ENCODE measurements around the gene CDKL5.
"Not testable (repeated sequence)": the region's sequence is repeated elsewhere in the genome, so short reads cannot be mapped to it uniquely, and the experiment has no call there.

Gene CDKL5

GRCh38 chrX:18573556-18573955 lies 148.1 kb downstream of the CDKL5 start:
- no peak for DNase-seq (ENCODE audit: low read depth in 2 of 3, low spot score in 1 of 3)

DNA sequence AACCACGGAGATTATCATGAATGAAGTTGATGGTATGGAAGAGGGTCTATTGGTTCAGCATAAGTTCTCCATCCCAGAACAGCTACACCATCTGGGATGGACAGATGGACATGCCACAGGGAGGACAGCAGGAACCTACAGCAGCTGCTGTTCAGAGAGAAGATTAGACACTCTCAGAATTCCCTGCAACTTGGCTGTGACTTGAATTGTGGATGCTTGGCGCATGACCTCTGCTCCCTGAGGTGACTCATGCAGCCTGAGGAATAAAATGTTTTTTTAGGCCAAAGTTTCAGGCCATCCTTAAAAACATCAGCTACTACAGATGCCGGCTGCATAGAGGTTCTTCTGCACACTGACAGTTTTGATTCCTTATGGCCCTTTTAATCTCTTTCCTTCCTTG lies 149.2 kb downstream of the CDKL5 start:
- no peak for DNase-seq (ENCODE audit: low read depth in 2 of 3, low spot score in 1 of 3)

GRCh38 chrX:18575744-18576143 lies 150.3 kb downstream of the CDKL5 start:
- no peak for DNase-seq (ENCODE audit: low read depth in 2 of 3, low spot score in 1 of 3)

DNA sequence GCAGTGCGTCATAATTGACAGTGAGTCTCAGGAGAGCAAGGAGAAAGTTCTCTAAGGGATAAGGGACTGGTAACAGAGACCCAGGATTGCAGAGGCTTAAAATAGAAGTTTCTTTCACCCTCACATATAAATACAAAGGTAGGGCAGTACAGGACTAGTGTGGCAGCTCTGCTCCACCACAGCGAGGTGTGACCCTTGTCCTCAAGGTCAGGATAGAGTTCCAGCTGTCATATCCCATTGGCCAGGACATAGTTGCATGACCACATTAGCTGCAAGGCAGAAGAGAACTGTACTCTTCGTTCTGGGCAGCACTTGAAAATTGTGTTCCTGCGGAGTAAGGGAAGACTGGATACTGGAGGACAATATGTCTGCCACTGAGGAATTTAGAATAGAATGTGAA lies 152.0 kb downstream of the CDKL5 start:
- no peak for DNase-seq (ENCODE audit: low read depth in 2 of 3, low spot score in 1 of 3)

- no peak for DNase-seq (ENCODE audit: low read depth in 2 of 3, low spot score in 1 of 3)
Observed at GRCh38 chrX:18578546-18578945, 153.1 kb downstream of the CDKL5 start.

DNA sequence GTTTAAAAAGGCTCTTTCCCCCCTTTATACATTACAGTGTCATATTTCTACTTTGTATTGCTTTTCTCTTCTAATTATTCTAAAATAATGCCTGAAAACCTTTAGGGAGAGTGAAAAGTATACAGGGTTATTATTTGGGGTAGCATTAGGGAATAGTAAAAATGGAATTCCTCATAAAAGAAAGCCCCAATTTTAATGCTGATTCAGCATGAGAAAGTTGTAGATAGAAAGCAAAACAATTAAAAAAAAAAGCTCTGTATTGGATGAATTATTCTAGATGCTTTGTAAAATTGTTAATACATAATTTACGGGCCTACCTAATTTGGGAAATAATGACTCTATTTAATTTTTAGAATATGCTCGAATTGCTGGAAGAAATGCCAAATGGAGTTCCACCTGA lies 154.1 kb downstream of the CDKL5 start:
- DNase-seq (ENCODE audit: low read depth in 2 of 3, low spot score in 1 of 3), result no peak

GRCh38 chrX:18582910-18583493 lies 157.6 kb downstream of the CDKL5 start:
- no peak for DNase-seq (ENCODE audit: low read depth in 2 of 3, low spot score in 1 of 3)

DNA sequence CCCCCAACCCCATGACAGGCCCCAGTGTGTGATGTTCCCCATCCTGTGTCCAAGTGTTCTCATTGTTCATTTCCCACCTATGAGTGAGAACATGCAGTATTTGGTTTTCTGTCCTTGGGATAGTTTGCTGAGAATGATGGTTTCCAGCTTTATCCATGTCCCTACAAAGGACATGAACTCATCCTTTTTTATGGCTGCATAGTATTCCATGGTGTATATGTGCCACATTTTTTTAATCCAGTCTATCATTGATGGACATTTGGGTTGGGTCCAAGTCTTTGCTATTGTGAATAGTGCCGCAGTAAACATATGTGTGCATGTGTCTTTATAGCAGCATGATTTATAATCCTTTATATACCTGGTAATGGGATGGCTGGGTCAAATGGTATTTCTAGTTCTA lies 163.9 kb downstream of the CDKL5 start:
- DNase-seq (ENCODE audit: low read depth in 2 of 3, low spot score in 1 of 3), result not testable (repeated sequence)

GRCh38 chrX:18591834-18592233 lies 166.4 kb downstream of the CDKL5 start:
- DNase-seq (ENCODE audit: low read depth in 2 of 3, low spot score in 1 of 3), result no peak

DNA sequence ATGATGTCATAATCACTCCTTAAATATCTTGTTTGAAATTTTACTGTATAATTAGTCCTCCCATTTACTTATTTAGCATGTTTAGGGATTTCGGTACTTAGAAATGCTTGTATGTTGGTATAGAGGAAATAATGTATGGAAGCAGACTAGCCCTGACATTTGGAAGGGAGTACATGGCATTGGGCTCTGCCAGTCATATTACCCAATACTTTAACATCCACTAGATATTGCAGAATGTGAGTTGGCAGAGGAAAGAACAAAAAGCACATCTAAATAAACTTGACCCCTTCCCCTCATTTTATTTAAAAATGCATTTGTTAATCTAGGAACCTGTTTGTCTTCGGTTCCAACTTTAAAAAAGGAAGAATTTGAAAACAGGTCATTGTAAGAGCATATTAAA lies 168.7 kb downstream of the CDKL5 start:
- no peak for DNase-seq (ENCODE audit: low read depth in 2 of 3, low spot score in 1 of 3)

- DNase-seq (ENCODE audit: low read depth in 2 of 3, low spot score in 1 of 3), result no peak
Observed at GRCh38 chrX:18596096-18596495, 170.7 kb downstream of the CDKL5 start.

- DNase-seq (ENCODE audit: low read depth in 2 of 3, low spot score in 1 of 3), result no peak
Observed at GRCh38 chrX:18598413-18598812, 173.0 kb downstream of the CDKL5 start.

DNA sequence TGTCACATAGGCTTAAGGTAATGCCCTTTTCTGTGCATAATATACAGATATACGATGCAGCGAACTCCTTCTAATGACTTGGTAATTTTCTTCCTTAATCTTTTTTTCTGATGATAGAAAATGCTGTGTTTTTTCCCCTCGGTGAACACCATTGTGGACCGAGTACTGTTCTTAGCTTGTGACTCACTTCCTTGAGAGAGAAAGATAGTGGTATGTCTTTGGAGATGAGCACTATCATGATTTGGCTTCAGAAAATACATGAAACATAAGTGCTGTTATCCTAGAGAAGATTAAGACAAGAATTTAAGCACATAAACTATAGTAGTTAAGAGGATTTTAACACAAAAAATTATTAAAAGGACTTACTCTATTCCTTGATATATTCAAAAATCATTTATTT lies 182.6 kb downstream of the CDKL5 start:
- no peak for DNase-seq (ENCODE audit: low read depth in 2 of 3, low spot score in 1 of 3)

DNA sequence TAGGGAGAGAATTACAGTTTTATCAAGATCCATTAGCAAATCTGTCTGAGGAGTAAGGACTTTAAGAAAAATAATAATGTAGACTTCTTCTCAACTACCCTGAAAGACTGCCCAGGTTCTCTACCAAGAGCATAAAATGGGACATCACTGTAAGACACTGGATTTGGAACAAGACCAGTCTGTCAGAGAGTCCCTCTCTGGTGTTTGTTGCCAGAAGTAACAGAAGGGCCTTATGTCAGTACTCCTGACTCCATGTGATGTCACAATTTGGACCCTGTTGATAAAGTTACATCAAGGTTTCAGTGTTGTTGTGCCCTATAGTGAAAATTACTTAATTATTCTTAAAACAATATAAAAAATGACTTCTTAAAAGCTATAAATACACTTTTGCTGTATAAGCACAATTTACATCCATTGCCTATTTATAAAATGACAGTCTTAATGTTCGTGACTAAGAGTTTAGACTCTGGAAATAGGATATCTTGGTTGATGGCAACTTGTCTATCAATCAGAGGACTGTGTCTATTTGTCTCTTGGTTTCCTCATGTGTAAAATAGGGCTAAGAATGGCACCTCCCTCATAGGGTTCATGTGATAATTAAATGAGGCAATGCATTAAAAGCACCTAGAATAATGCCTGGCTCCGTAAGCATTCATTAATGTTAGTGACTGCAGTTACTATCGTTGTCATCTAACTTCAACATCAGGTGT lies 188.7 kb downstream of the CDKL5 start:
- DNase-seq (ENCODE audit: low read depth in 2 of 3, low spot score in 1 of 3), result no peak

DNA sequence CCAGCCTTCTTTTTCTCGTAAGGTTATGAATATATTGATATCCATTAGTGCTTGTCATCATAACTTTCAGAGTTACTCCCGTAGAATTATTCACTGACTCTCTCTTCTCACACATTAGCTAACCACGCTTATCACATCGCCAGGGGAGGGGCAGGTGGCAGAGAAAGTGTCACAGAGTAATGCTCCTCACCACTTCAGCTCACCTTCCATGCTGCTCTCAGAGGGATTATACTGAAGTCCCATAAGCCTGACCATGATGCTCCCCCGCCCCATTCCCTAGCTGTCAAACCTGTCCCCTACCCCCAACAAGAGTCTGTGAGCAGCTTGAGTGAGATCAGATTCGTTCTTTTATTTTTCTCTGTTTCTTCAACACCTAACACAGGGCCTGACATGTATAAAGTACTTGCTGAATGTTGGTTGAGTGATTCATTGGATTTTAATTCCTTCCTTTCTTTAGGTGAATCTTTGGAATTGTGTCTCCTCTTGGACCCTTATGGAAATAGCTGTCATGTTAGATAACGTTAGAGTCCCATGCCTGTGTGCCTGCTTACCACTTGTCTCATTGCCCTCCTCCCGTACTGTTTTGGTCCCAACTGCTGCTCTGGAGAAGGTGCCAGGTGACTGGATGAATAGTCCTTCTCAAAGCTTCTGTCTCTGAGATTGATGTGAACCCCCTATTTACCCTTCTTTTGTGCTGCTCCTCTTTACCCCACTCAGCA lies 191.4 kb downstream of the CDKL5 start:
- no peak for DNase-seq (ENCODE audit: low read depth in 2 of 3, low spot score in 1 of 3)

DNA sequence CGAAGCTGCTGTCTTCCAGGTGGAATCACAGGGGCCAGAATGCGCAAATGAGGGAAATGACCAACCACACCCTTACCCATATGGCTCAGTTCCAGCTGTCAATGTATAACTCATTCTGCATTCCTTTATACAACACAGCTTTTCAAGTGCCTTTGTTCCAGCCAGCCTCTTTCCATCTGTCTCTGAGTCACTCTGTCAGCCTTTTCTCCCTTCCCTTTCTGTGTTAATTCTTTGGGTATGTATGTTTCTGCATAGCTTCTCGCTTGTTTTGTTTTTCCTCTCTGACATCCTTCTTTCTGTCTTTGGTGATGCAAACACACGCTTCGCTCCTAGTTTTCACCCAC lies 192.0 kb downstream of the CDKL5 start:
- no peak for DNase-seq (ENCODE audit: low read depth in 2 of 3, low spot score in 1 of 3)

DNA sequence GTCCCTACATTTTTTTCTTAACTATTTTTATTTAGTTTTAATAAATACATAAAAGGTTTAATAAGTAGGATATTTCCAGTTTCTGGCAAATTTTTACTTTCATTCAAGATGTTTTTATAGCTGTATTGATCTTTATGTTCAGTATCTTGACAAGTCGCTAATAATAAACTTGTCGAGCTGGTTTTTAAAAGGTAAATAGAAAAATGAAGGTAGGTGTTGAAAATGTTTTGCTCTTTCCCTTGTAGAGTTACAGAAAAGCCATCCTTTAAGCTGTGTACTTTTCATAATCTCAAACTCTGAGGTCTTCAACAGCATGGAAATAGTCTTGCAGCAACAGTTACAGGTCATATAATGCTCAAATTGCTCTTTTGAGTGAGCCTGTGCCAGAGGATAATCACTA lies 193.9 kb downstream of the CDKL5 start:
- DNase-seq (ENCODE audit: low read depth in 2 of 3, low spot score in 1 of 3), result no peak

GRCh38 chrX:18620349-18620748 lies 194.9 kb downstream of the CDKL5 start:
- DNase-seq (ENCODE audit: low read depth in 2 of 3, low spot score in 1 of 3), result no peak

- DNase-seq (ENCODE audit: low read depth in 2 of 3, low spot score in 1 of 3), result no peak
Observed at GRCh38 chrX:18624599-18624998, 199.2 kb downstream of the CDKL5 start.

- no peak for DNase-seq (ENCODE audit: low read depth in 2 of 3, low spot score in 1 of 3)
Observed at GRCh38 chrX:18630934-18631333, 205.5 kb downstream of the CDKL5 start.

- DNase-seq (ENCODE audit: low read depth in 2 of 3, low spot score in 1 of 3), result no peak
Observed at GRCh38 chrX:18638398-18638797, 213.0 kb downstream of the CDKL5 start.

DNA sequence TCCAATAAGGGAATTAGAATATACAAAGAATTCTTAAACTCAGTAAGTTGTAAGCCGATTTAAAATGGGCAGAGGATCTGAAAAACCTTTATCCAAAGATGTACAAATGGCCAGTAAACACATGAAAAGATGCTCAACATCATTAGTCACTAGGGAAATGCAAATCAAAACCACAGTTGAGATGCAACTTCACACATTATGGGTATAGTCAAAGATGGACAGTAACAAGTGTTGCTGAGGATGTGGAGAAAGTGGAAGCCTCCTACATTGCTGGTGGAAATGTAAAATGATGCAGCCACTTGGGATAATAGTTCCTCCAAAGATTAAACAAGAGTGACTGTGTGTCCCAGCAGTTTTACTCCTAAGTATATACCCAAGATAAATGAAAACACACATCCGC lies 213.9 kb downstream of the CDKL5 start:
- no peak for DNase-seq (ENCODE audit: low read depth in 2 of 3, low spot score in 1 of 3)

DNA sequence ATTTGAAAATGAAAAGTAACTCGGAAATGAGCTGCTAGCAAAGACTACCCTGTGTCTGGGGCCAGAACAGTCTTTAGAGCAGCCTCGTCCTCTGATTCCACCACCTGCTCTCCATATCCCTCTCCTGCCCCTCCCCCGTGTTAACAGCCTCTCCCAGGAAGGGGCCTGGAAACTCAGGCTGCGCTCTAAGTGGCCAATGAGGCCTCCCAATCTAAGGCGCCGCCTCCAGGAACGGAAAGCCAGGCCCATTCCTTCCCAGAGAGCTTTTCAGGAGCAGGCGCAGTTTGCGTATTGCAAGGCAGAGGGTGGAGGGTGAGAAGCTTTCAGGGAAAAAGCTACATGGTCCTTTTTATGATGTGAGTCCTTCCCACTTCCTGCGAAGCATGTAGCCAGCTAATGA lies 215.3 kb downstream of the CDKL5 start:
- DNase-seq (ENCODE audit: low read depth in 2 of 3, low spot score in 1 of 3), result no peak

All from stimulated activated CD4-positive, alpha-beta T cell treated with anti-CD3 and anti-CD28 coated beads, Interleukin-12 subunit alpha, Interleukin-12 subunit beta, amount 100 ng/mL, for 48 hours (primary cell).